Measurements from ENCODE around the gene TLR10.

Gene TLR10

GRCh38 chr4:38724475-38724808 is 58.3 kb downstream of the TLR10 start:
- Mint-ChIP-seq H3K27ac (peak overlapping the region; percentile 49), H3K27me3 (ENCODE audit: low read depth, poor library complexity) (no peaks in the 10 kb centered on the region)

GRCh38 chr4:38723726-38724474 is 58.9 kb downstream of the TLR10 start:
- no peak for DNase-seq
- Mint-ChIP-seq H3K36me3 (ENCODE audit: low read depth) (no peaks in the 10 kb centered on the region), H3K27ac (peak overlapping the region; percentile 49), H3K27me3 (ENCODE audit: low read depth, poor library complexity) (no peaks in the 10 kb centered on the region), H3K4me1 (peaks cover 31% of the 10 kb centered on the region), H3K4me3 (no peak overlapping the region), H3K9me3 (peaks cover 4% of the 10 kb centered on the region)
- TF ChIP-seq CTCF (IDR thresholded peaks at IDR 0.05), result no peak

More at GRCh38 chr4:38724475-38724808, 58.3 kb downstream of the TLR10 start:
- TF ChIP-seq CTCF (IDR thresholded peaks at IDR 0.05), result no peak
- peaks cover 34% of the 10 kb centered on the region for H3K4me1 Mint-ChIP-seq
- H3K9me3 Mint-ChIP-seq, result peaks cover 4% of the 10 kb centered on the region
- no peak overlapping the region for H3K4me3 Mint-ChIP-seq
- H3K36me3 Mint-ChIP-seq (ENCODE audit: low read depth), result no peaks in the 10 kb centered on the region
- DNase-seq, result no peak

- no peak for DNase-seq
- H3K27me3 Mint-ChIP-seq (ENCODE audit: low read depth, poor library complexity), result no peaks in the 10 kb centered on the region
- H3K4me1 Mint-ChIP-seq, result peaks cover 23% of the 10 kb centered on the region
- H3K4me3 Mint-ChIP-seq, result no peak overlapping the region
- peaks cover 4% of the 10 kb centered on the region for H3K9me3 Mint-ChIP-seq
- no peak for TF ChIP-seq CTCF (IDR thresholded peaks at IDR 0.05)
- H3K36me3 Mint-ChIP-seq (ENCODE audit: low read depth), result no peaks in the 10 kb centered on the region
- no peak overlapping the region for H3K27ac Mint-ChIP-seq
These were observed 59.7 kb downstream of the TLR10 start for GRCh38 chr4:38723114-38723513.

All from nephron progenitor cell (in vitro differentiated cells).